ENCODE results near the gene SLC44A3.
"Not testable (repeated sequence)": the region's sequence is repeated elsewhere in the genome, so short reads cannot be mapped to it uniquely, and the experiment has no call there.

SLC44A3 gene

GRCh38 chr1:94803106-94803505 is 17.1 kb upstream of the SLC44A3 start:
- no peak for FAIRE-seq

- FAIRE-seq: peak; percentile 81
These were observed 16.4 kb upstream of the SLC44A3 start for GRCh38 chr1:94803517-94804441.

- no peak for FAIRE-seq
These were observed 15.7 kb upstream of the SLC44A3 start for GRCh38 chr1:94804442-94804837.

GRCh38 chr1:94805912-94806311 is 14.2 kb upstream of the SLC44A3 start:
- peak; percentile 67 for FAIRE-seq

- FAIRE-seq: no peak
These were observed 13.7 kb upstream of the SLC44A3 start for GRCh38 chr1:94806441-94806871.

- no peak for FAIRE-seq
These were observed 12.2 kb upstream of the SLC44A3 start for GRCh38 chr1:94807742-94808491.

GRCh38 chr1:94808669-94809068 is 11.5 kb upstream of the SLC44A3 start:
- FAIRE-seq: no peak

- no peak for FAIRE-seq
These were observed 7.2 kb upstream of the SLC44A3 start for GRCh38 chr1:94812985-94813384.

- no peak for FAIRE-seq
These were observed 4.1 kb upstream of the SLC44A3 start for GRCh38 chr1:94816030-94816429.

- FAIRE-seq: no peak
These were observed 2.4 kb upstream of the SLC44A3 start for GRCh38 chr1:94817712-94818111.

GRCh38 chr1:94819238-94819944 is 766 bp upstream of the SLC44A3 start:
- no peak for FAIRE-seq

GRCh38 chr1:94820936-94821335 is 779 bp downstream of the SLC44A3 start:
- FAIRE-seq: no peak

- FAIRE-seq: peak; percentile 18
These were observed 1.6 kb downstream of the SLC44A3 start for GRCh38 chr1:94821636-94822305.

GRCh38 chr1:94823116-94823515 is 3.0 kb downstream of the SLC44A3 start:
- no peak for FAIRE-seq

GRCh38 chr1:94825936-94826335 is 5.8 kb downstream of the SLC44A3 start:
- FAIRE-seq: no peak

GRCh38 chr1:94827434-94827833 is 7.3 kb downstream of the SLC44A3 start:
- no peak for FAIRE-seq

GRCh38 chr1:94828251-94828650 is 8.1 kb downstream of the SLC44A3 start:
- FAIRE-seq: no peak

- no peak for FAIRE-seq
These were observed 11.5 kb downstream of the SLC44A3 start for GRCh38 chr1:94831641-94832040.

- no peak for FAIRE-seq
These were observed 12.3 kb downstream of the SLC44A3 start for GRCh38 chr1:94832446-94832845.

GRCh38 chr1:94832931-94833585 is 12.9 kb downstream of the SLC44A3 start:
- no peak for FAIRE-seq

GRCh38 chr1:94836891-94837290 is 16.7 kb downstream of the SLC44A3 start:
- no peak for FAIRE-seq

- not testable (repeated sequence) for FAIRE-seq
These were observed 20.2 kb downstream of the SLC44A3 start for GRCh38 chr1:94840381-94840780.
